ENCODE measurements around the gene IL17A. TPM values are rescaled to one million over a fixed set of nuclear protein-coding genes. Genes with fewer than 3 reads are reported as not detected.
A peak's percentile ranks its signal among the peaks of the same experiment; 100 is the strongest.

The IL17A gene
- 1 to 10 TPM in 1 of 2 donors, under 1 TPM in 1; 0.22 to 2.8 TPM for total RNA-seq

- ATAC-seq (replicated peaks in 1 of 2), result no peak
- peak within 1 kb of the TSS in 1 of 2 donors; percentile 50 for H3K4me3 Mint-ChIP-seq
Observed at GRCh38 chr6:52186075-52186474, at the start of gene IL17A. Gene IL17A (plus strand): TSS chr6:52186375. CDS start chr6:52186432, 57 bp downstream.

DNA sequence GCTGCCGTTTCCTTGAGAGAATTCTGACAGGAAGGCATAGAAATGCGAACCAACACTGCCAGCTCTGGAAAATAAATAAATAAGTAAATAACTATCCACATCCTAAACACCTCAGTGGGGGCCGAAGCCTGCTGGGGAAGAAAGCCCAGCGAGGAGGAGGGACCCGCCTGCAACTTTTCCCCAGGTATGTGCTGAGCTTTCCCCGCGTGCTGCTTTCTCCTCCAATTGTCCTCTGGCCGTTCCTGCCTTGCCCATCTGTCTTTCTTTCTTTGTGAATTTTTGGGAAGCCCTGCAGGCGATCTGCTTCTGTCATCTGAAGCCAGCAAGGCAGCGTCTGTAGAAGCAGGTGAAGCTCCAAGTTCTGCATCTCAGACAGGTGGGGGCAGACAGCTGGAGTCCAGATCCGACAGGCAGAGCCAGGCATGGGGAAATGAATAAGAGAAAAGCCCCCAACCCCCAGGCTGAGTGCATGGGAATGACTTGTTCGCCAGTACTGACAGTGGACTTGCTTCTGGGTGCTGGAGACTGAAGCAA, 49.2 kb upstream of the IL17A start:
- peaks cover 34% of the 10 kb centered on the region for H3K27me3 Mint-ChIP-seq (ENCODE audit: low read depth)
- no peaks in the 10 kb centered on the region for H3K4me1 Mint-ChIP-seq (ENCODE audit: low read depth)
- H3K4me3 Mint-ChIP-seq, result no peak overlapping the region
- H3K36me3 Mint-ChIP-seq (ENCODE audit: insufficient read depth in 2 of 2), result no peaks in the 10 kb centered on the region
- no peaks in the 10 kb centered on the region for H3K9me3 Mint-ChIP-seq
- H3K27ac Mint-ChIP-seq, result no peak overlapping the region
- ATAC-seq (replicated peaks in 1 of 2), result no peak
- no peak for DNase-seq

More at GRCh38 chr6:52186075-52186474, at the start of gene IL17A:
- no peak for DNase-seq
- Mint-ChIP-seq H3K36me3 (ENCODE audit: insufficient read depth in 2 of 2) (peaks cover 0 to 2% of the 10 kb centered on the region in 2 donors), H3K4me1 (ENCODE audit: low read depth) (peaks cover 6% of the 10 kb centered on the region), H3K27me3 (ENCODE audit: low read depth) (peaks cover 74% of the 10 kb centered on the region), H3K27ac (no peak within 1 kb of the TSS), H3K9me3 (peaks cover 0 to 1% of the 10 kb centered on the region in 2 donors)

DNA sequence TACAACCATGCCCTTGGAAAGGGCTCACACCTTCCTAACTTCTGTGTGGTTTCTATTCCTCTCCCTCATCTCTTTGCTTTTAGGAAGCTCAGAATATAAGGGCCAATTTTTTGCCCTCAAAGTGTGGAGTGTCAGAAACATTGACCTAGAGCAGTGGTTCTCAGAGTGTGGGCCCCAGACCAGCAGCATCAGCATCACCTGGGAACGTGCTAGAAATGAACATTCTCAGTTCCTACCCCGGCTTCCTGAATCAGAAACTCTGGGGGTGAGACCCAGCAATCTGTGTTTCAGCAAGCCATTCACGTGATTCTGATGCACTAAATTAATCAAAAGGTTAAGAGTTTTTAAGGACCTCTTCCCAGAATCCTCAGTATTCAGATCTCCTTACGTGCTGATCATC, 47.9 kb upstream of the IL17A start:
- ATAC-seq (replicated peaks in 1 of 2), result no peak
- H3K36me3 Mint-ChIP-seq (ENCODE audit: insufficient read depth in 2 of 2), result no peaks in the 10 kb centered on the region
- peaks cover 47% of the 10 kb centered on the region for H3K27me3 Mint-ChIP-seq (ENCODE audit: low read depth)
- H3K27ac Mint-ChIP-seq, result no peak overlapping the region
- H3K9me3 Mint-ChIP-seq, result no peaks in the 10 kb centered on the region
- no peaks in the 10 kb centered on the region for H3K4me1 Mint-ChIP-seq (ENCODE audit: low read depth)
- DNase-seq, result no peak
- H3K4me3 Mint-ChIP-seq, result no peak overlapping the region

DNA sequence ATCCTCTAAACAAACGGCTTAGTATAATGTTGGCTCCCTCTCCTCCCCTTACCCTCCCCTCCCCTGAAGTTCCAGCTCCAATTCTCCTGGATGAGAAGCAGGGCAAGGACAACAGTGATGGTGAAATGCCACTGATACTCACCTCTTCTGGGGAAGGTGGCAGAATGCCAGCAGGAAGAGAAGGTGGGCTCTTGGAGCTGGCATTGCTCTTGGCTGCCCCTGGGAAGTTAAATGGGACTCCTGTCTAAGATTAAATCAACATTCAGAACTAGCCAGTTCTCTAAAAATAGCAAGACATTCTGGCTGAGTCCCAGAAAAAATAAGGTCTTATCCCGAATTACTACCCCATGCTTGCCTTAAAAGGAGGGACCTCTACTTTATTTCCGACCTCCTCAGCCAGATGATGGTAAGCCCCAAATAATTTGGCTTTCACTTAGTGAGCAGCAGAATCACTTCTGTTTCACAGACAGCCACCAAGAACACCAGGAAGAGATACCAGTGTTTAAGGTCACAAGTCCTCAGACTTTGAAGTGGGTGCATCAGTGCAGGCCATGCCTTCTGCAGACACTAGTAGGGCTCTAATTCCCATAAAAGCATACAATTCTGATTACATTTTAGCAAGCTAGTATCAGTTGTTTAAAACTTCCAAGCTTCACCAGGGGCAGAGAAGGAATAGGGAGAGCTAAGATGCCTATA, 46.0 kb upstream of the IL17A start:
- H3K27me3 Mint-ChIP-seq (ENCODE audit: low read depth), result peaks cover 60% of the 10 kb centered on the region
- no peak for ATAC-seq (replicated peaks in 1 of 2)

DNA sequence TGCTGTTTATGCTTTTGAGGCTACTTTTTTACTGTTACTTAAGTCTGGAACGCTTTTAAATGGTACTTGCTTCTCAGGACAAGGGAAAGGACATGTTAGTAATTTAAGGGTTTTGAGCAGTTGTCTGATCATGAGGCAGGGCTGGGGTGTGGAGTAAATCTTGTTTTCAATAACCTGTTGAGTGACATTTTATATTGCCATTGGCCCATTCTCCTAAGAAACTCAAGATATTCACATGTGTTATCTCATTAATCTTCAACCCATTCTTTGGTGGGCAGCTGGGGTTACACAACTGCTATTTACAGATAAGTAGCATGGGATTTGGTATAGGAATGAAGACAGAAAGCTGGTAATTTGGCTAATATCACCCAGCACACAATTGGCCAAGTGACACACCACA, 44.6 kb upstream of the IL17A start:
- no peaks in the 10 kb centered on the region for H3K9me3 Mint-ChIP-seq
- H3K4me3 Mint-ChIP-seq, result no peak overlapping the region
- DNase-seq (no peak), ATAC-seq (replicated peaks in 1 of 2) (no peak)
- no peaks in the 10 kb centered on the region for H3K36me3 Mint-ChIP-seq (ENCODE audit: insufficient read depth in 2 of 2)
- peaks cover 65% of the 10 kb centered on the region for H3K27me3 Mint-ChIP-seq (ENCODE audit: low read depth)
- H3K27ac Mint-ChIP-seq, result no peak overlapping the region
- H3K4me1 Mint-ChIP-seq (ENCODE audit: low read depth), result peaks cover 11% of the 10 kb centered on the region

More for the DNA sequence above, 46.0 kb upstream of the IL17A start:
- H3K27ac Mint-ChIP-seq, result no peak overlapping the region
- H3K9me3 Mint-ChIP-seq, result no peaks in the 10 kb centered on the region
- no peak for DNase-seq
- peaks cover 9% of the 10 kb centered on the region for H3K4me1 Mint-ChIP-seq (ENCODE audit: low read depth)
- no peaks in the 10 kb centered on the region for H3K36me3 Mint-ChIP-seq (ENCODE audit: insufficient read depth in 2 of 2)
- H3K4me3 Mint-ChIP-seq, result no peak overlapping the region

- Mint-ChIP-seq H3K9me3 (no peaks in the 10 kb centered on the region), H3K4me3 (no peak overlapping the region), H3K36me3 (ENCODE audit: insufficient read depth in 2 of 2) (no peaks in the 10 kb centered on the region), H3K27ac (no peak overlapping the region), H3K4me1 (ENCODE audit: low read depth) (peaks cover 11% of the 10 kb centered on the region), H3K27me3 (ENCODE audit: low read depth) (peaks cover 72% of the 10 kb centered on the region)
- DNase-seq (no peak), ATAC-seq (replicated peaks in 1 of 2) (no peak)
Observed at GRCh38 chr6:52142556-52142955, 43.6 kb upstream of the IL17A start.

- no peak overlapping the region for H3K27ac Mint-ChIP-seq
- H3K4me3 Mint-ChIP-seq, result no peak overlapping the region
- DNase-seq (no peak), ATAC-seq (replicated peaks in 1 of 2) (no peak)
- H3K9me3 Mint-ChIP-seq, result no peaks in the 10 kb centered on the region
- no peaks in the 10 kb centered on the region for H3K36me3 Mint-ChIP-seq (ENCODE audit: insufficient read depth in 2 of 2)
- peaks cover 11% of the 10 kb centered on the region for H3K4me1 Mint-ChIP-seq (ENCODE audit: low read depth)
- H3K27me3 Mint-ChIP-seq (ENCODE audit: low read depth), result peaks cover 79% of the 10 kb centered on the region
Observed at GRCh38 chr6:52143551-52143950, 42.6 kb upstream of the IL17A start.

- DNase-seq, result peak in 1 of 2 donors; percentile 21
- H3K36me3 Mint-ChIP-seq (ENCODE audit: insufficient read depth in 2 of 2), result no peaks in the 10 kb centered on the region
- no peak overlapping the region for H3K27ac Mint-ChIP-seq
- H3K4me3 Mint-ChIP-seq, result no peak overlapping the region
- no peaks in the 10 kb centered on the region for H3K9me3 Mint-ChIP-seq
- ATAC-seq (replicated peaks in 1 of 2), result peak; percentile 88 to 92
- H3K27me3 Mint-ChIP-seq (ENCODE audit: low read depth), result peaks cover 74% of the 10 kb centered on the region
- H3K4me1 Mint-ChIP-seq (ENCODE audit: low read depth), result peaks cover 11% of the 10 kb centered on the region
Observed at GRCh38 chr6:52144196-52145076, 41.7 kb upstream of the IL17A start.

GRCh38 chr6:52146851-52147445, 39.2 kb upstream of the IL17A start:
- H3K27ac Mint-ChIP-seq, result no peak overlapping the region
- peaks cover 11% of the 10 kb centered on the region for H3K4me1 Mint-ChIP-seq (ENCODE audit: low read depth)
- no peaks in the 10 kb centered on the region for H3K9me3 Mint-ChIP-seq
- ATAC-seq (replicated peaks in 1 of 2) (no peak), DNase-seq (no peak)
- no peak overlapping the region for H3K4me3 Mint-ChIP-seq
- no peaks in the 10 kb centered on the region for H3K36me3 Mint-ChIP-seq (ENCODE audit: insufficient read depth in 2 of 2)
- H3K27me3 Mint-ChIP-seq (ENCODE audit: low read depth), result peaks cover 82% of the 10 kb centered on the region

DNA sequence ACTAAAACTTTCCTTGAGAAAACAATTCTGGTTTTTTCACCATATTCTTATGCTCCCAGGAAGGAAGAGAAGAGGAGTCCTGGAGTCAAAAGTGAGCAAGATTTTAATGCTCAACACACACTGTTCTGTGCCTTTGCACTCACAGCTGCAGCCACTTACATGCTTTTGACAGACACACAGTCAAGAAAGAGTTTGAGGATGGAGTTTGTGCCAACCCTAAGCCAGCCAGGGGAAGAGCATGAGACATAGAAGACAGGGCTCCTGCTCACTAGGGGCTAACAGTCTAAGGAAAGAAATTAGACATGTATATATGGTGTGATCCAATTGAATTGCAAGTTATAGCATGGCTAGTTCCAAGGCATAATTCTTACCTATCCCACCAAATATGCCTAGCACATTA, 37.1 kb upstream of the IL17A start:
- Mint-ChIP-seq H3K27ac (no peak overlapping the region), H3K9me3 (no peaks in the 10 kb centered on the region), H3K36me3 (ENCODE audit: insufficient read depth in 2 of 2) (peaks cover 0 to 3% of the 10 kb centered on the region in 2 donors), H3K4me3 (no peak overlapping the region), H3K4me1 (ENCODE audit: low read depth) (peaks cover 11% of the 10 kb centered on the region), H3K27me3 (ENCODE audit: low read depth) (peaks cover 83% of the 10 kb centered on the region)
- DNase-seq (no peak), ATAC-seq (replicated peaks in 1 of 2) (no peak)

DNA sequence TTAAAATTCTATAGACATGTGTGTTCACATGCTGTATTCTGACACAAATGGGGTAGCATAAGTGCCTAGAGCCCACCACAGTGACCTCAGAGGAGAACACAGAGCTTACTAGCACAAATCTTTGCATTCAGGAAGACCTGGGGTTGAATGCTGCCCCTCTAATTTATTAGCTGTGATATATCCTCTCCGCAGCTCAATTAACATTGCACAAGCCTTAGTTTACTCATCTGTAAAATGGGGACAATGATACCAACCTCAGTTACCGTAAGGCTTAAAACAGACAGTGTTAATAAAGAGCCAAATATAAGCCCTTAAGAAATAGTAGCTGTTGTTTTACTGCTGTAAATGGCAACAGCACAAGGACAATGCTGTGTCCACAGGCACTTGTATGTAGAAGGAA, 36.2 kb upstream of the IL17A start:
- Mint-ChIP-seq H3K27me3 (ENCODE audit: low read depth) (peaks cover 77% of the 10 kb centered on the region), H3K9me3 (no peaks in the 10 kb centered on the region), H3K36me3 (ENCODE audit: insufficient read depth in 2 of 2) (peaks cover 0 to 3% of the 10 kb centered on the region in 2 donors), H3K27ac (no peak overlapping the region), H3K4me1 (ENCODE audit: low read depth) (peaks cover 4% of the 10 kb centered on the region), H3K4me3 (no peak overlapping the region)
- ATAC-seq (replicated peaks in 1 of 2) (no peak), DNase-seq (no peak)

GRCh38 chr6:52152070-52152423, 34.1 kb upstream of the IL17A start:
- Mint-ChIP-seq H3K27me3 (ENCODE audit: low read depth) (peaks cover 69% of the 10 kb centered on the region), H3K36me3 (ENCODE audit: insufficient read depth in 2 of 2) (peaks cover 0 to 4% of the 10 kb centered on the region in 2 donors), H3K9me3 (no peaks in the 10 kb centered on the region), H3K4me3 (no peak overlapping the region), H3K4me1 (ENCODE audit: low read depth) (peaks cover 21% of the 10 kb centered on the region), H3K27ac (no peak overlapping the region)
- DNase-seq (no peak), ATAC-seq (replicated peaks in 1 of 2) (no peak)

DNA sequence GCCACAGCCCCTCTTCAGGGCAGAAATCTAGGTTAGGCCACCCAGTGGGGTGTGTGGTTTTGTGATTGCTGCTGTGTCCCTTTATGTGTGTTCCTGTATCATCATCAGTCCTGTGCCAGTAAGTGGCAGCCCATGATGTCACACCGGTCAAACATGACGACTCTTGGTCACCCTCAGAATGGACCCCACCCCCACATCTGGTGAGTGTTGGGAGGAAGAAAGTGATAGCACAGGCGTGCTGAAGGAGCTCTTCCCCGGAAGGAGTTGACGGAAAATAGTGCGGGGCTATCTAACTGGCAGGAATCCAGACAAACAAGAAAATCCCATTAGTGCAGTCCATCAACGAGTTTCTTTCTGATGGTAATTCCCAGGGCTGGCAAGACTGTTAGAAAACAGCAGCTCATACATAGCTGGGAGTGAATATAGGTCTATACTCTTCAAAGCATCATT, 33.4 kb upstream of the IL17A start:
- peaks cover 62% of the 10 kb centered on the region for H3K27me3 Mint-ChIP-seq (ENCODE audit: low read depth)

More for the DNA sequence above, 33.4 kb upstream of the IL17A start:
- Mint-ChIP-seq H3K4me3 (no peak overlapping the region), H3K27ac (no peak overlapping the region), H3K4me1 (ENCODE audit: low read depth) (peaks cover 28% of the 10 kb centered on the region), H3K36me3 (ENCODE audit: insufficient read depth in 2 of 2) (peaks cover 0 to 5% of the 10 kb centered on the region in 2 donors), H3K9me3 (no peaks in the 10 kb centered on the region)
- DNase-seq (no peak), ATAC-seq (replicated peaks in 1 of 2) (no peak)
